ENCODE measurements around the gene NUBP2. TPM values are rescaled to one million over a fixed set of nuclear protein-coding genes. Genes with fewer than 3 reads are reported as not detected.

The NUBP2 gene
- total RNA-seq, 4 donors from 2014 or later = 15.3 to 165 (median 59.6) TPM

DNA sequence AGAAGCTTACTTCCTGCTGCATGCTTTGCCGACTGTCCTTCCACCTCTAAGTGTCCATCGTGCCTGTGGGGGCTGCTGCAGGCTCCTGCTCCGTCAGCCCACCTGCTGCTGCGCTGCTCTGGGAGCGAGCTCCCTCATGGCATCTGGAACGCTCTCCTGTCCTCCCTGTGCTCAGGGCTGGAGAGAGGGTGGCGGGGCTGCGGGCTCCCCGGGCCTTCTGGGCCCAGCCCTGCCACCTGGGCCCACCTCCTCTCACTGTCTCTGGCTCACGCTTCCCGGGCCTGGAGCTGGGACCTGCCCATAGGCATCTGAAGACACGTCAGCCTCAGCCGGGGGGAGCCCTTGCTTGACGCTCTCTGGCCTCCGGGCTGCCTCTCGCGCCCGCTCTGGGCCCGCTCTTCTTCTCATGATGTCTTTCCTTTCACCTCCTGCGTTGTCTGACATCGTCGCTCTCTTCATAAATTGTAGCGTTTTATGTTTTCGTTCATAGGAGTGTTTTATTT lies 38.4 kb upstream of the NUBP2 start:
- Histone ChIP-seq H3K36me3 (peaks cover 0 to 17% (median 4%) of the 10 kb centered on the region in 4 donors), H3K27me3 (no peaks in the 10 kb centered on the region), H3K9me3 (no peaks in the 10 kb centered on the region), H3K4me1 (no peaks in the 10 kb centered on the region), H3K27ac (no peak overlapping the region), H3K4me3 (no peak overlapping the region)
- DNase-seq = no peak
- TF ChIP-seq EP300 (IDR thresholded peaks at IDR 0.05; ENCODE audit: low read depth) = no peak
- no peak for TF ChIP-seq POLR2AphosphoS5 (IDR thresholded peaks at IDR 0.05)
- TF ChIP-seq, protein P1, sequence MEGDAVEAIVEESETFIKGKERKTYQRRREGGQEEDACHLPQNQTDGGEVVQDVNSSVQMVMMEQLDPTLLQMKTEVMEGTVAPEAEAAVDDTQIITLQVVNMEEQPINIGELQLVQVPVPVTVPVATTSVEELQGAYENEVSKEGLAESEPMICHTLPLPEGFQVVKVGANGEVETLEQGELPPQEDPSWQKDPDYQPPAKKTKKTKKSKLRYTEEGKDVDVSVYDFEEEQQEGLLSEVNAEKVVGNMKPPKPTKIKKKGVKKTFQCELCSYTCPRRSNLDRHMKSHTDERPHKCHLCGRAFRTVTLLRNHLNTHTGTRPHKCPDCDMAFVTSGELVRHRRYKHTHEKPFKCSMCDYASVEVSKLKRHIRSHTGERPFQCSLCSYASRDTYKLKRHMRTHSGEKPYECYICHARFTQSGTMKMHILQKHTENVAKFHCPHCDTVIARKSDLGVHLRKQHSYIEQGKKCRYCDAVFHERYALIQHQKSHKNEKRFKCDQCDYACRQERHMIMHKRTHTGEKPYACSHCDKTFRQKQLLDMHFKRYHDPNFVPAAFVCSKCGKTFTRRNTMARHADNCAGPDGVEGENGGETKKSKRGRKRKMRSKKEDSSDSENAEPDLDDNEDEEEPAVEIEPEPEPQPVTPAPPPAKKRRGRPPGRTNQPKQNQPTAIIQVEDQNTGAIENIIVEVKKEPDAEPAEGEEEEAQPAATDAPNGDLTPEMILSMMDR (IDR thresholded peaks at IDR 0.05) = no peak
- no peak for TF ChIP-seq POLR2A (IDR thresholded peaks at IDR 0.05)
- intact Hi-C loops (cut with DNase I; ENCODE audit: low total_unique reads) = no loop called here
- 91 to 95% methylated on average over 9 to 24 of the region's 24 CpGs for WGBS, 2 donors (ENCODE audit: low coverage in 1 of 2)
- in situ Hi-C loops (cut with MboI; ENCODE audit: low pct_ligation_motif_present in 1 of 4, low pct_unique_long_range_greater_than_20kb in 1 of 4, low sequenced_read_pairs in 3 of 4) = no loop called here

DNA sequence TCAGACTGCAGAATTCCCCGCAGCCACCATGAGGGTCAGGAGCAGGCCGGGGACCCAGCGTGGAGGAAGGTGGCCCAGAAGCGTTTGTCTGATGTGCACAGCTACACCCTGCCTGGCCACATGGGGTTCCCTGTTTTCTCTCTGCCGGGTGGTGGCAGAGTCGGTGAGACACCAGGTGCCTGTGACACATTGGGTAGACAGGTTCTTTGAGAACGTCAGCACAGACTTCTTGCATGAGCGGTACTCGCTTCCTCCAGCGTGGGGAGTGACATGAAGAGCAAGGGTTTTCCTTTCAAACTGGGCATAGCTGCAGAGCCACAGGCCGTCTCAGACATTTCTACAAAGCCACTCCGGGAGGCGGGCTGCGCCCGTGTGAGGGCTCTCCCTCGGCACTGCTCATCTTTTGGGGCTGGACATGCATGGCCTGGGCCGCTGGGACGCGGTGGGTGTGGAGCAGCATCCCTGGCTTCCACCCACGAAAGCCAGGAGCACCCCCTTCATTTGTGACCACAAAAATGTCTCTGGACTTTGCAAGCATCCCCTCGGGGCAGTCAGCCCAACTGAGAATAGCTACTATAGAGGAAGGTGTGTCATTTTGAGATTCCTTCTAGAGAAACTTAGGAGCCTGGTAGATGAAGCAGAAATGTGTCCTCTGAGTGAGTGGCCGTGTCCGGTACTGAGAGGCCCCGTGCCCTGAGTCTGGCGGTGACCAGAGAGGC lies 37.4 kb upstream of the NUBP2 start:
- DNase-seq = no peak
- no peak for TF ChIP-seq EP300 (IDR thresholded peaks at IDR 0.05; ENCODE audit: low read depth)
- TF ChIP-seq POLR2AphosphoS5 (IDR thresholded peaks at IDR 0.05) = no peak
- TF ChIP-seq POLR2A (IDR thresholded peaks at IDR 0.05) = no peak
- TF ChIP-seq, protein P1 (IDR thresholded peaks at IDR 0.05) = no peak
- Histone ChIP-seq H3K27me3 (no peaks in the 10 kb centered on the region), H3K9me3 (no peaks in the 10 kb centered on the region), H3K4me3 (no peak overlapping the region), H3K4me1 (no peaks in the 10 kb centered on the region), H3K36me3 (peaks cover 0 to 25% (median 4%) of the 10 kb centered on the region in 4 donors), H3K27ac (no peak overlapping the region)
- 88% methylated on average over 23 of the region's 25 CpGs; no CpG with 5 or more reads in 1 of the 2 donors for WGBS, 2 donors (ENCODE audit: low coverage in 1 of 2)
- intact Hi-C loops (cut with DNase I; ENCODE audit: low total_unique reads) = no loop called here
- in situ Hi-C loops (cut with MboI; ENCODE audit: low pct_ligation_motif_present in 1 of 4, low pct_unique_long_range_greater_than_20kb in 1 of 4, low sequenced_read_pairs in 3 of 4) = no loop called here

DNA sequence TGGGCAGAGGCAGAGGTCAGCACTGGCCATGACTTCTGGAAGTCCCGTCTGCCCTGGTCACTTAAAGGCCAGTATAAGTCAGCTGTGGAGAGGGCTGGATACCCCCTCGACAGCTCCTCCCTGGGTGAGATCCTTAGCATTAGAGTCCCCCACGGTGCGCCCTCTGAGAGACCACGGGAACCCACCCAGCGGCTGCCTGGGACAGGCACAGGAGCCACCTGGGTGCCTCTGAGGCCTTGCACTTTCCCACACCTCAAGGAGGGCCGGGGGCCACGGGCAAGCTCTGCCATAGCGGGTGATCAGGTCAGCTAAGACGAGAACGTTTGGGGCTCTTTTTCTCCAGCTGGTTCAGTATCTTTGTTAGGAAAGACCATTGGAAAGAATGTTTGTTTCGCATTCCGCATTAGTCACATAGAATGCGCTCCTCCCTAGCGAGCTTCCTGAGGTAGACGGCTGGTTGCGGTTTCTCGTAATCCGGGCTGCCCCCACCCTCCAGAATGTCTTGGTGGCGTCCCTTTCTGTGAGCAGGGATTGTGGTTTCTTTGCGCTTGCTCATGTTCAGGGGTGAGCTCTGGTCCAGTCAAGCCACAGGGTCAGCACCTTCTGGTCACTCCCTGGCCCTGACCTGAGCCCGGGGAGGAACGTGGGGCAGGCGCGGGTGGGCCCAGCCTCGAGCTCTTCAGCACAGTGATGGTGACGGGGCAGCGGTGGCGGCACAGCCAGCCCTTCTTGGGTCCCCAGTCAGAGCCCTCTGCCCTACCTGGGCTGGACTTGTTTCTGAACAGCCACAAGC lies 36.7 kb upstream of the NUBP2 start:
- no peaks in the 10 kb centered on the region for H3K27me3 ChIP-seq
- no peaks in the 10 kb centered on the region for H3K9me3 ChIP-seq
- H3K36me3 ChIP-seq = peaks cover 0 to 27% (median 4%) of the 10 kb centered on the region in 4 donors
- no peaks in the 10 kb centered on the region for H3K4me1 ChIP-seq
- 92% methylated on average over 22 of the region's 29 CpGs; no CpG with 5 or more reads in 1 of the 2 donors for WGBS, 2 donors (ENCODE audit: low coverage in 1 of 2)
- no peak for TF ChIP-seq POLR2AphosphoS5 (IDR thresholded peaks at IDR 0.05)
- in situ Hi-C loops (cut with MboI; ENCODE audit: low pct_ligation_motif_present in 1 of 4, low pct_unique_long_range_greater_than_20kb in 1 of 4, low sequenced_read_pairs in 3 of 4) (no loop called here), intact Hi-C loops (cut with DNase I; ENCODE audit: low total_unique reads) (no loop called here)
- no peak overlapping the region for H3K4me3 ChIP-seq
- H3K27ac ChIP-seq = no peak overlapping the region
- DNase-seq = no peak

DNA sequence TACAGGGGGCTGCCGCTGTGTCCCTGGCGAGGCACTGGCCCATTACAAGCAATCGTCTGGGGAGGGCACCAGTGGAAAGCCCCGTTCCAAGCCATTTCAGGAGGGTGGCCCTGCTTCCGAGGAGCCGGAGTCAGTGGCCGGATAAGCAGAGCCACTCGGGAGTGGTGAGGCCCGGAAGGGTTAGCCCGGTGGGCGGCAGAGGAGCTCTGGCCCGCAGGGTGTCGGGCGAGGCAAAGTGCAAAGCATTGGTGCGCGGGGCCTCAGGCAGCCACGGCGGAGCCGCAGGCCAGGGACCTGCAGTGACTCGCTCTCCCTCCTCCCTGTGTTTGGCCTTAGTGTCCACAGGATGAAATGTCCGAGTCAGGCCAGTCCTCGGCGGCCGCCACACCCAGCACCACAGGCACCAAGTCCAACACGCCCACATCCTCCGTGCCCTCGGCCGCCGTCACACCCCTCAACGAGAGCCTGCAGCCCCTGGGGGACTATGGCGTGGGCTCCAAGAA lies 36.0 kb upstream of the NUBP2 start:
- Histone ChIP-seq H3K4me3 (no peak overlapping the region), H3K4me1 (no peaks in the 10 kb centered on the region), H3K9me3 (no peaks in the 10 kb centered on the region), H3K27ac (no peak overlapping the region), H3K27me3 (no peaks in the 10 kb centered on the region), H3K36me3 (peaks cover 0 to 27% (median 7%) of the 10 kb centered on the region in 4 donors)
- TF ChIP-seq, protein P1 (IDR thresholded peaks at IDR 0.05) = no peak
- no peak for TF ChIP-seq POLR2AphosphoS5 (IDR thresholded peaks at IDR 0.05)
- no peak for TF ChIP-seq POLR2A (IDR thresholded peaks at IDR 0.05)
- WGBS, 2 donors (ENCODE audit: low coverage in 1 of 2) = 95% methylated on average over 26 of the region's 31 CpGs; no CpG with 5 or more reads in 1 of the 2 donors
- no peak for DNase-seq
- intact Hi-C loops (cut with DNase I; ENCODE audit: low total_unique reads) (no loop called here), in situ Hi-C loops (cut with MboI; ENCODE audit: low pct_ligation_motif_present in 1 of 4, low pct_unique_long_range_greater_than_20kb in 1 of 4, low sequenced_read_pairs in 3 of 4) (no loop called here)

Measured in transverse colon (tissue), 4 donors.